Fibroblast of upper back skin (primary cell): ENCODE results near the gene SCP2.

Experiments used
- DNase-seq: peaks from one replicate; pipeline ENCODE4 v3.0.0-alpha.2; 2013

SCP2 gene

DNA sequence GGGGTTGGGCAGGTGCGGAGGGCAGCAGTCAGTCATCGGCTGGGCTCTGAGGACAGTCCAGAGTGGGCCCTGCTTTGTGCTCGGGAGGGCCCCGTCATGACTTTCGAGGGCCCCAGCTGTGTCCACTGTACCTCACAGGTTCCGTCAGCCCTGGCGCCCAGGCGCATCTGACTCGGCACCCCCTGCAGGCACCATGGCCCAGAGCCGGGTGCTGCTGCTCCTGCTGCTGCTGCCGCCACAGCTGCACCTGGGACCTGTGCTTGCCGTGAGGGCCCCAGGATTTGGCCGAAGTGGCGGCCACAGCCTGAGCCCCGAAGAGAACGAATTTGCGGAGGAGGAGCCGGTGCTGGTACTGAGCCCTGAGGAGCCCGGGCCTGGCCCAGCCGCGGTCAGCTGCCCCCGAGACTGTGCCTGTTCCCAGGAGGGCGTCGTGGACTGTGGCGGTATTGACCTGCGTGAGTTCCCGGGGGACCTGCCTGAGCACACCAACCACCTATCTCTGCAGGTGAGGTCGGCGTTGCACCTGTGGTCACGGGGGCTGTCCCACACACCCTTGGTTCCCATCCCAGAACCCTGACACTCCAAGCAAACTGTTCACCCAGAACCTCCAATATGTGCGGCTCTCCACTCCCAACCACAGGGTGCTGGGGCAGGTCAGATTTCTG is 142.7 kb downstream of the SCP2 start:
- DNase-seq = no peak

DNA sequence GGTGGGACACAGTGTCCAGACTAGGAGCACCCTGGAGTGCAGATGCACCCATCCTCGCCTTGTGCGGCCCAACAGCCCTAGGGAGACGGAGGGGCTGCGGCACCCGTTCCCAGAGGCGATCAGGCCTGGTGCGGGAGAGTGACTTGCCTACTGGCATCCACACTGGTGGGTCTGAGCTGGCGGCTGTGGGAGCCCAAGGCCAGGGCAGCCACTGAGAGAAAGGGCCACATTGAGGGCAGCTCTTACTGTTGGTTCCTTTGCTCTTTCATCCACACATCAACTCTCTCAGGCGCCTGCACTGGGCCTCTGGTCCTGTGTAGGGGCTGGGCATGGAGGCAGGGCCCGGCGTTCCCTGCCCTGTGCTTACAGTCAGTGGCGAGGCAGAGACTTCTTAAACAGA is 143.5 kb downstream of the SCP2 start:
- no peak for DNase-seq

DNA sequence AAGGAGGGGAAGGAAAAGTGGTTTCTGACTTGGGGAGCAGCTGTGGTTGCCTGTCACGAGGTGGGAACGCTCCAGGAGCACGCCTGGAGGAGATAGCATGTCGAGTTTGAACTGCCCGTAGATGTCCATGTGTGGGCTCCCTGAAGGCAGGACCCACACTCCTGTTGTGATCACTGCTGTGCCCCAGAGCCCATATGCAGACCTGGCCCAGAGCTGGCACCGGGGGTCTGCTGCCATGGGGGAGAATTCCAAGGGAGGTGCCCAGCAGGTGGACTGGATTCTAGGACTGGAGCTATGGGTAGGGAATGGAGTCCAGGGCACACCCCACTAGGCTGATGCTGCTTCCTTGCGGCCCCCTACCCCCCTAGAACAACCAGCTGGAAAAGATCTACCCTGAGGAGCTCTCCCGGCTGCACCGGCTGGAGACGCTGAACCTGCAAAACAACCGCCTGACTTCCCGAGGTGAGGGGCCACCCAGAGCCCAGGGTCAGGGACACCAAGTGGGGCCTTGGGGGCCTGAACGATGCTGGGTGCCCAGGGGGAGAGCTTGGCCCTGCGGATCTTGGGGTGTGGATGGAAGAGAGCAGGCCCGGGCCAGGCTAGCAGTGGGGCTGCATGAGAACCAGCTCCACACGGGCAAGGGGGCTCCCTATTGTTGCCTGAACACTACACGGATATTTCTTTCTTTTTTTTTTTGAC is 144.2 kb downstream of the SCP2 start:
- DNase-seq = no peak

- DNase-seq = no peak
Observed at GRCh38 chr1:53071915-53072314, 144.8 kb downstream of the SCP2 start.

- DNase-seq = no peak
Observed at GRCh38 chr1:53073287-53073686, 146.2 kb downstream of the SCP2 start.

DNA sequence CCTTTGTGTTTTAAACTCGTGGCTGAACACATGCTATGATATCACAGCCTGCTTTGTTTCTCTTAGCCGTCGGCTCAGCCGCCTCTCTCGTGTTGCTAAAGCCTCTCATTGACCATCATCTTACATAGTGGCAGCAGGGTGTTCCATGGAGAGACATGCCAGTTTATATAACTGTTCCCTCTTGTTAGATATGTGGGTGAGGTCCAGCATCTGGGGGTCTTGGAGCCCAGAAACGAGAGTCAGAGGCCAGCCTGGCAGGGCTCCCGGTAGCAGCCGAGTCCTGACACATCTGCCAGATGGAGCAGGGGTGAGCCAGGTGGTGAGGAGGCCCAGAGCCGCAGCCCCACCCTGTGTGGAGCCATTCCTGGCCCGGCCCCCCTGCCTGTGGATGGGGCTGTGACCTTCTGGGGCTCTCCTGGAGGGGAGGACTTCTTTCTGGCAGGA is 146.8 kb downstream of the SCP2 start:
- DNase-seq = no peak

DNA sequence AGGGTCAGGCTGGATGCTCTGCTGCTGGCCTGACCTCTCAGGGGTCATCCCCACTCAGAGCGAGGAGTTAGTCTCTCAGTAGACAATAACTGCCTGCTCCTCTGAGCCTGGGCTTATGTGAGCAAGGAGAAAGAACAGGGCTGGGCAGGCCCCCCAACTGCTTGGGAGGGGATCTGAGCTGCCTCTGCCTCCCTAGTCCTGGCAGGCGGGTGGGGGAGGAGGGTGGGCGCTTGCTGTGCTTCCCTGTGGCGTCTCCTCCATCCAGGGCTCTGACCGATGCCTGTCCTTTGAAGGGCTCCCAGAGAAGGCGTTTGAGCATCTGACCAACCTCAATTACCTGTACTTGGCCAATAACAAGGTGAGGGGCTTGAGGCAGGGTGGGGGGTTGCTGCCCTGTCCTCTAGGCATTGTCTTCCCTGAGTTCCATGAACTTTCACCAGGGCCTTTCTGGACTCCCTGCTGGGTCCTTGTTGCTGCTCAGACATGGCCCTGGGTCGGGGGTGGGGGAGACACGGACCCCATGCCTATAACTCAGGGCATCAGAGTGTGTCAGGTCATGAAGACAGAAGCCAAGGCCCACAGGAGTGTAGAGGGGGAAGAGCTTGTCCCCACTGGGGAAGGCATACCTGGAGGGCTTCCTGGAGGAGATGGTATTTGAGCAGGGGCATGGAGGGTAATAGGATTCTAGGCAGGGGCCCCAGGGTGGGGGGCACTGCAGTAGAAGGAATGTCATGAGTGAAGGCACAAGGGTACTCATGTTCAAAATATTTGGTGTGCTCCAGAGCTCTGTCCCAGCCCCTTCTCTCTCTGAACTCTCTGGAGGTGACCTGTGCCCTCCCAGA is 147.5 kb downstream of the SCP2 start:
- DNase-seq = no peak

GRCh38 chr1:53075206-53075605 is 148.1 kb downstream of the SCP2 start:
- no peak for DNase-seq

DNA sequence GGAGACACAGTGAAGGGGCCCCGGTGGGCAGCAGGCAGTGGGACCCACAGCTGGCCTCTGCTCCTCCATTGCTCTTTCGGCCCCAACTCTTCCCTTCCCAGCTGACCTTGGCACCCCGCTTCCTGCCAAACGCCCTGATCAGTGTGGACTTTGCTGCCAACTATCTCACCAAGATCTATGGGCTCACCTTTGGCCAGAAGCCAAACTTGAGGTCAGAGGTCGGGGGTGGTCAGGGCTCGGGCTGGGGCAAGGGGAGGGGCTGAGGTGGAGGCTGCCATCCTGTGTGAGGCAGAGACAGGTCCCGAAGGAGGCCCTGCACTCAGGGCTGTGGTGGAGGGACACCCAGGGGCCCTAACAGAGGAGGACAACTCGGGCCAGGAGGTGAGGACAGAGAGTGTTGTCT is 148.7 kb downstream of the SCP2 start:
- no peak for DNase-seq

GRCh38 chr1:53076165-53076564 is 149.1 kb downstream of the SCP2 start:
- no peak for DNase-seq

DNA sequence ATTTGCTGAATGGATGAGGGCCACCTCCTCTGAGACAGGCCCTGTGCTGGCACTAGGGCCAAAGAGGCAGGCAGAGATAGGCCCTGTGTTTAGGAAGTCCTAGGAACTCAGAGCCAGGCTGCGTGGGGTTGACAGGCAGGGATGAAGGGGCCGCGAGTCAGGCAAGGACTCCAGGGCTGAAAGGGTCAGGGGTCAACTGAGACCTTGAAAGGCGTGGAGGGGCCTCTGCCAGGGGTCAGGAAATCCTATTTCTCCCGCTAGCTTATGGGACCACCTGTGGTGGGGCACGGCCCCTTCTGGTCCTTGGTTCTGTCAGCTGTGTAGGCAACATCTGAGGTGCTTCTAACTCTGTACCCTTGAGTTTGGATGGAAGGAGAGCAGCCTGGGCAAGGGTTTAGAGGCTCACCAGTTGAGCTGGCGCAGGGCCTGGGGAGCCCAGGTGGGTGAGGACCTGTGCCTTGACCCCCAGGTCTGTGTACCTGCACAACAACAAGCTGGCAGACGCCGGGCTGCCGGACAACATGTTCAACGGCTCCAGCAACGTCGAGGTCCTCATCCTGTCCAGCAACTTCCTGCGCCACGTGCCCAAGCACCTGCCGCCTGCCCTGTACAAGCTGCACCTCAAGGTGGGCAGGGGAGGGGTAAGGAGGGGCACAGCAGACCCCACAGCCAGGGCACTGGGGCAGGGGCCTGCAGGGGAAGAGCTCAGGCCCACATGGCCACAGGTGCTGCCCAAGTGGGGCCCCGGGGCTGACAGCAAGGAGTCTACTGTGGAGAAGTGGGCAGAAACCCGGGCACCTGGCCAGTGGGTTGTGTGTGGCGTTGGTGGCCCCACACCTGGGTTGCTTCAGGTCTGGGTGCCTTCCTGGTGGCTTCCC is 149.9 kb downstream of the SCP2 start:
- no peak for DNase-seq

DNA sequence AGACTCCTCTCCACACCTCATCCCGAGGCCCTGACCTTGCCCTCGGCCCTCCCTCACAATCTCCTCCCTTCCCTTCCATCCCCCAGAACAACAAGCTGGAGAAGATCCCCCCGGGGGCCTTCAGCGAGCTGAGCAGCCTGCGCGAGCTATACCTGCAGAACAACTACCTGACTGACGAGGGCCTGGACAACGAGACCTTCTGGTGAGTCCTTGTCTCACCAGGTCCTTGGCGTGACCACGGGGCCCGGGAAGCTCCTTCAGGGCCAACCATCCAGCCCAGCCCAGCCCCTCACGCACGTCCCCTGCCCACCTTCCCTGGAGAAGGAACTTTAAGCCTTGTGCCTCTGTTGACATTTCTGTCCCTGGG is 150.5 kb downstream of the SCP2 start:
- no peak for DNase-seq

- DNase-seq = no peak
Observed at GRCh38 chr1:53078333-53079101, 151.4 kb downstream of the SCP2 start.

DNA sequence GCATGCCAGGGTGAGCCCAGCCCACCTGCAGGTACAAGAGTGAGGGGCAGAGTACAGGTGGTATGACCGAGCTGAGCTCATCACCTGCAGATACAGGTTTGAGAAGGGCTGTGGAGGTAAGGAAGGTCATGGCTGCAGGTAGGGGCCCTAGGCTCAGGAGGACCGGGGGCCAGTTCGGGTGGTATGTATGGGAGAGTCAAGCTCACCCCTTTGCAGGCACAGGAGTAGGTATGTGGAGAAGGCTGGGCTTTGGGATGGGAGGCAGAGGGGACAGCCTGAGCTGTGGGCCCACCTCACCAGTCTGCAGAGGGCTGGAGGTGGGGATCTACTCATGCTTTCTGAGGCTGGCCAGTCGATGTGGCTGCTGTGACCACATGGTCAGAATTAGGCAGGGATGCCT is 152.2 kb downstream of the SCP2 start:
- DNase-seq = no peak

DNA sequence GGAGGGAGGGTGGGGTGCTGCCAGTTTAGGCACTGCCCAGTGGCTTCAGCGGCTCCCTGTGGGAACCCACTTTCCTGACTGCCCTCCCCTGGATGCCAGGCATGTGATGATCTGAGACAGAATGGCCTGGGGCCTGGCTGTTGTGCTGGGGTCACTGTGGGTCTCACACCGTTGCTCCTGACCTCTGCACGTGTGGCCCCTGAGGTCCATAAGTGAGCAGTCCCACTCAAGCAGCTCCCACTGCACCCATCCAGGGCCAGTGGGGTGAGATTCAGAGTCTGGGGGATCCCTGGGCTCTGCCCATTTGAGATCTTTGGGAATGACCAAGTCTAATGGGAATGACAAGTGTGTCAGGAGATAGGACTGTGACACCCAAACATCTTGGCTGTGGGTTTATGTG is 153.0 kb downstream of the SCP2 start:
- DNase-seq = no peak

GRCh38 chr1:53080769-53081168 is 153.7 kb downstream of the SCP2 start:
- no peak for DNase-seq

DNA sequence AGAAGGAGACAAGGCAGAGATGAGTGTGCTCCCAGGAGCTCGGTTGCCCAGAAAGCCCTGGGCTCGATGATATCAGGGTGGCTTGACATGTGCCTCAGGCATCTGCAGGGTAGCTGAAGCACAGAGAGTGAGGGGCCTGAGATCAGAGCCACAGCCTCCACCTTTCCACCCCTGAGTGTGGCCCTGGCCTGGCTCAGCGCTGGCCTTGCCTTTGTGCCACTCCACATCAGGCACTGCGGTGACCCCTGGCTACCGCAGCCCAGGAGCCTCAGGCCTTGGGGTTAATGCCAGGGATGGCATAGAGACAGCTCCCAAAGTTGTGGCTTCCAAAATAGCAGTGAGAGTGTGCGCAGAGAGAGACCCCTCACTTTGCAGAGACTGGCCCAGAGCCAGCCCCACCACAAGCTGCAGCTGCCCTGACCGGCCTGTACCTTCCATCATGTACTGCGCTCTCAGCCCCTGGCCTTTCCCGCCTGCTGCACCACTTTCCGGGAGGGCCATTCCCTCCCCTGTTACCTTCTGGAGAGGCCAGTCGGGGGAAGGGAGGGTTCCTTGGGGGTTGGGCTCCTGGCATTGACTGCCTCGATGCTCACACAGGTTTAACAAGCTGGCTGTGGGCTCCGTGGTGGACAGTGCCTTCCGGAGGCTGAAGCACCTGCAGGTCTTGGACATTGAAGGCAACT is 154.4 kb downstream of the SCP2 start:
- no peak for DNase-seq

- DNase-seq = no peak
Observed at GRCh38 chr1:53082826-53083455, 155.9 kb downstream of the SCP2 start.

DNA sequence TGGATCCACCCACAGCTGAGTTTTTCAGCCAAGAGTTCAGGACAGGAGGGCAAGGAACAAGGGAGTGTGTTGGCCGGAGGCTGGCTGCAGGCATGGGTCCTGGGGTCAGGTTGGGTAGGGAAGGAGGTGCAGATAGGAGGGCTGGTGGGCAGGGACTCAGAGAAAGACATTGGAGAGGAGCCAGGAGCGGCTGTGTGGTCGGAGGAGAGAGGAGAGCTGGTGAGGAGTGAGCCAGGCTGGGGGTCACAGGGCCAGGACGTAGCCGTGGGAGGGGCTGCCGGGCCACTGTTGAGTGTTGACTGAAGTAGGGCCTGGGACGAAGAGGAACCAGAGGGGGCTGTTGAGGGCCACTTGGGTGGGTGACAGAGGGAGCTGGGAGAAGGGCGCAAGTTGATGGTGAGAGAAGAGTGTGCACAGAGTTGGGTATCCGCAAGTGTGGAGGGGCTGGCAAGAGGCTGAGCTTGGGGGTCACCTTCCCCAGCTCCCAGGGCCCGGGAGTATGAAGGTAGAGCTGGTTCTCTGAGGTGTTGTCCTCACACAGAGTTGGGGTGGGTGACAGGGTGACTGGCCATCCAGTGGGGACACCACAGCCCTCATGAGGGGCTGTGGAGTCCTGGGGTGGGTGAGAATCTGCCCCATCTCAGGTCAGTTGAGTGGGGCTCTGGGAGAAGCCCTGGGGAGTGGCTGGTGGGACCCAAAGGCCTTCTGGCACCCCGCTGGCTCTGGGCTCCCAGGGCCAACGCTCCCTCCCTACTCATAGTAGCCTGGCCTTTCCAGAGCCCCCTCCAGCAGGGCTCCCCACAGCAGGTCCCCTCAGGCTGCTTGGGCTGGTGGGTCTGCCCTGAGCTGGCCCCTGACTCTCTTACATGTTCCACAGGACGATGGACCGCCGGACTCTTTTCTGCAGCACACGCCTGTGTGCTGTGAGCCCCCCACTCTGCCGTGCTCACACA is 156.8 kb downstream of the SCP2 start:
- DNase-seq = no peak

DNA sequence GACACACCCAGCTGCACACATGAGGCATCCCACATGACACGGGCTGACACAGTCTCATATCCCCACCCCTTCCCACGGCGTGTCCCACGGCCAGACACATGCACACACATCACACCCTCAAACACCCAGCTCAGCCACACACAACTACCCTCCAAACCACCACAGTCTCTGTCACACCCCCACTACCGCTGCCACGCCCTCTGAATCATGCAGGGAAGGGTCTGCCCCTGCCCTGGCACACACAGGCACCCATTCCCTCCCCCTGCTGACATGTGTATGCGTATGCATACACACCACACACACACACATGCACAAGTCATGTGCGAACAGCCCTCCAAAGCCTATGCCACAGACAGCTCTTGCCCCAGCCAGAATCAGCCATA is 157.5 kb downstream of the SCP2 start:
- no peak for DNase-seq
